Nucleus accumbens (tissue), 56 donors: ENCODE measurements around the gene LYRM9.
"Not testable (repeated sequence)": the region's sequence is repeated elsewhere in the genome, so short reads cannot be mapped to it uniquely, and the experiment has no call there.

Experiments
- DNase-seq, 56 donors: peaks; one replicate each; lab custom pipeline; 2025; lab: John Stamatoyannopoulos, UW

LYRM9 gene

GRCh38 chr17:27878776-27879562, 14.2 kb downstream of the LYRM9 start:
- DNase-seq = no peak

DNA sequence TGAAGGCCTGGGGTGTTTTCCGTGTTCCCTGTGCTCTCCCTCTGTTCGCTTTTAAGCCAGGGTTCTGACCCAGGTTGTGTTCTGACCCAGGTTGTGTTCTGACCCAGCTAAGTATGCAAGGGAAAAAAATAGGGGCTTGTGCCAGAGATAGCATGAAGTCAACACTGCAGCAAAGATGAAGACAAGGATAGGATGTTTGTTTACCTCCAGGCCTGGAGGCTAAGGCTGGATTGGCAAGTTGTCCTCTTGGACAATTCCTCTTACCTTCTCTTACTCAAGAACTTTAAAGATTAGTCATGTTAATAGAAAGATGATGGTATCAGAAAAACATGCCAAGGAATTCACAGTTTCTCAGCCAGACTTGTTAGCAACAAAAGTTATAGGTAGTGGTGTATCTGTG, 19.4 kb downstream of the LYRM9 start:
- DNase-seq = no peak

- no peak for DNase-seq
Observed at GRCh38 chr17:27873211-27873610, 20.0 kb downstream of the LYRM9 start.

DNA sequence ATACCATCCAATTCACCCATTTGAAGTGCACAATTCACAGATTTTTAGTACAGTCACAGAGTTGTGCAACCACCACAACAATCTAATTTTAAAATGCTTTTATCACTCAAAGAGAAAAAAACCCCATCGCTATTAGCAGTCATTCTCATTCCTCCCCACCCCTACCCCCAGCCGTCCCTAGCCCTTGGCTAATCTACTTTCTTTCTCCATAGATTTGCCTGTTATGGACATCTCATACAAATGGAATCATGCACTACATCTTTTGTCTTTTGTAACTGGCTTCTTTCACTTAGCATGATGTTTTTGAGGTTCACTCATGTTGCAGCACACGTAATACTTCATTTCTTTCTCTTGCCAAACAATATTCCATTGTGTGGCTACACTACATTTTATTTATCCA, 20.4 kb downstream of the LYRM9 start:
- DNase-seq = no peak

DNA sequence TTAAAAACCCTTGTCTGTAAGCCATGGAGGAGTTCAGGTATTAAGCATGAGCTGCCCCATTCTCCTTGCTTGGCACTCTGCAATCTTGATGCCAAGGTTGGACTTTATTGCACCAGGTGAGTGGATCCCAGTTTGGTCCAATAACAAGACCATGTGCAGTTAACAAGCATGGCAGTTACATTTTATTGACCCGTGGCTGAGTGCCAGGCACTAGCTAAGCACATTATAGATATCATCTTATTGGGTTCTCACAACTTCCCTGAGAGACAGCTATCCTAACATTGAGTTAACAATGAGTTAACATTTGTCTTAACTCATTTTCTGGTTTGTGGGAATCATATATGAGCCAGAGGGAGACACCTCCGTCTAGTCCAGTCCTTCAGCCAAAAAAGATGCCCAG, 21.8 kb downstream of the LYRM9 start:
- DNase-seq = no peak

GRCh38 chr17:27870345-27870744, 22.8 kb downstream of the LYRM9 start:
- DNase-seq = no peak

DNA sequence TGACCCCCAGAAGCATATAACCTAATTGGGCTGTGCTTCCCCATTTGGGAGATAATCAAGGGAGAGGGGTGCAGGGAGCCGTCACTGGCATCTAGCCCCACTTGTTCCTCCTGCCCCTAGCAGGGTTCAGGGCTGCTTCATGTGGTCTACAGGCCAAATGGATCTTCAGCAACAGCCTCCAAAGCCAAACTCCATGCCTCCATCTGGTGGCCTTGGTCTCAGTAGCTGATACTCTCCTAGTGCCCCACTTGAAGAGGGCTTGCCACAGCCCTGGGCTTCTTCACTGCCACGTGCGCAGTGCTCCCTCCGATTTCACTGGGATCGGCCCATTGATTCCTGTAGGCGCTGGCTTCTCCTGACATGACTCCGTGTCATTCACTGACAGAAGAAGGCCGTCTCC, 24.6 kb downstream of the LYRM9 start:
- DNase-seq = no peak

- no peak for DNase-seq
Observed at GRCh38 chr17:27862840-27863239, 30.3 kb downstream of the LYRM9 start.

GRCh38 chr17:27862004-27862403, 31.2 kb downstream of the LYRM9 start:
- DNase-seq = no peak

DNA sequence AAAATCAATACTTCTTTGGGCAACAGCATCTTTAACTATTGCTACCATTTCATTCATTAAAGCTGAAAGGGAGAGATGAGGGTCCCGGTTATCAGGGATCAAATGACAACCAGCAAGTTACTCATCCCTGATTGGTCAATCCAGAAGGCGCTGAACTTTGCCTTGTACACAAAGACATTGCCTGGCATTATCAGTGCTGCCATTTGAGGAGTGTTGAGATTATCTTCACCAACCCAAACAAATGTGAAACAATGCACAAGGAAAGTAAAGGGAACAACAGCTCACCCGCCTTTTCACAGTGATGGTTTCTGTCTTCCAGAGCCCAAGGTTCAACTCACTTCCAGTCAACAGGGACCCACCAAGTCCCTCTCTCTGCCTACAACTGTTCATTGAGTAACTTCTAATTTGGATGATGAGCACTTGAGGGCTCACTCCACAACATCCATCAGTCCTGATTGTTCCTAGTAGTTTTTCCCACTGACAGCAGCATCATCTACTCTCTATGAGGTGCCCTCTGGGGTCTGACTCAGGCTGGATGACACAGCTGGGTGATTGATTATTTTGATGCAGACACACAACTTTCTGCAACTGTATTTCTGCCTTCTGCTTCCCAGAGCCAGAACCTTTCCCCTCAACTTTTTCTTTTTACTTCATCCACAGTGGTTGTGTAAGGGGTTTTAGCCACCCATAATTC, 32.0 kb downstream of the LYRM9 start:
- no peak for DNase-seq

- no peak for DNase-seq
Observed at GRCh38 chr17:27858621-27859305, 34.4 kb downstream of the LYRM9 start.

DNA sequence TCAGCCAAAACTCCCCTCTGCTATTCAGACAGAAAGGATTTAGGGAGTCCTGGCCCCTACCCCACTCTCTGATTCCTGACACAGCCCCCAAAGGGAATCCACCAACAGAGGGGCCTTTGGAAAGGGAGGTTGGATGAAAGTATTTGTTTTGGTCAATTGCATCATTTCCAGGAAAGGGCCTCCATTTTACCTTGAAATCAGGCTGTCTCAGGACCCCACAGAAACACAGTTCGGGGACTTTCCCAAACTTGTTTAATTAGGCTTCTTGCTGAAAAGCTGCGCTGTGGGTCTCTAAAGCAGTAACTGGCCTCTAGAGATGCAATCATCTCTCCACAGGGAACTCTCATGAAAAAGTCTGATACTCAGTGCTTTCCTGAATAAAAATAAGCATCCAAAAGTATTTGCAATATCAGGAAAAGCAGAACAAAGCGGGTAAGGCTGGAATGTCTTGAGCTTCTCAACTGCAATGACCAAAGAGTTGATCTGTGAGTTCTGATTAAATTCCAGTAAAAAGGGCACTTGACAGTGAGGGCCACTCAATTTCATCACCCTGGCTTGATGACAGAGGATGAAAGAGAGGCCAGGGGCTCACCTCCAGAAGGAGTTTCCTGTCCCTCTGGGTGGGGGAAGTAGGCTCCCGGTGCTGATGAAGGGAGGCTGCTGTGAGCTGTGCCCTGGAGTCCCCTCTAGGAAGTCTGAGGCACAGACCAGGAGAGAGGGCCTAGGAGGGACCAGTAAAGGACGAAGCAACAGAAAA, 36.3 kb downstream of the LYRM9 start:
- no peak for DNase-seq

- DNase-seq = no peak
Observed at GRCh38 chr17:27855454-27855853, 37.7 kb downstream of the LYRM9 start.

GRCh38 chr17:27854163-27854562, 39.0 kb downstream of the LYRM9 start:
- DNase-seq = no peak

DNA sequence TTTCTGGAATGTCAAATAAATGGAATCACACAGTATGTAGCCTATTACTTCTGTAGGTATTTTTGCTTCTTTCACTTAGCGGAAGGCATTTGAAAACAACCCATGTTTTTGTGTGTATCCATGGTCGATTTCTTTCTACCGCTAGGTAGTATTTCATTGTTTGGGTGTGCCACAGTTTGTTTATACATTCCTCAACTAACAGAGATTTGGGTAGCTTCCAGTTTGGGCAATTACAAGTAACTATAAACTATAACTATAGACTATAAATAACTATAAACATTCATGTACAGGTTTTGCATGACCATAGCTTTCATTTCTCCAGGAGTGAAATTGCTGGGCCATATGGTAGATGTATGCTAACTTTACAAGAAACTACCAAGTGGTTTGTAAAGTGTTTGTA, 40.1 kb downstream of the LYRM9 start:
- no peak for DNase-seq

DNA sequence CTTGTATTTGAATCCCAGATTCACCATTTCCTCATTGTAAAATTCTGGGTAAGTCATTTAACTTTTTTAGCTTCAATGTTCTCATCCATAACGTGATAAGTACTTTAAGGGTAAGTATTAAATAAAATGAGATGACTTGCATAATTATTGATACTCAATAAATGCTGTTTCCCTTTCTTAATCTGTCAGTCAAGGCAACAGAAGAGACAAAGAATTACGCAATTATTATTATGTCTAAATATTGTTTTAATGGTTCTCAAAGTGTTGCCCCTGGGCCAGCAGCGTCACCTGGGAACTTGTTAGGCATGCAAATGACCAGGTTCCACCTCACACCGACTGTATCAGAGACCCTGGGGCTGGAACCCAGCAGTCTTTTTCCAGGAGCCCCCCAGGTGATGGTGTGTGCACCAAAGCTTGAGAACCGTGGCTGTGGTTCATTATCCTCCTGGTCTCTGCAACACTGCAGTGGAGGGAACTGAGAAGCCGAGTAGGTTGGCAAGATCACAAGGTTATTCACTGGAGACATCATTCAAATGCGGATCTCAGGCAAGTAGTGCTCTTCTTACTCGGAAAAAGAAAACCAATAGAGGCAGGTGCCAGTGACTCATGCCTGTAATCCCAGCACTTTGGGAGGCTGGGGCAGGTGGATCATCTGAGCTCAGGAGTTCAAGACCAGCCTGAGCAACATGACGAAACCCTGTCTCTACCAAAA, 43.5 kb downstream of the LYRM9 start:
- no peak for DNase-seq

- no peak for DNase-seq
Observed at GRCh38 chr17:27848931-27849330, 44.2 kb downstream of the LYRM9 start.

GRCh38 chr17:27846808-27847307, 46.3 kb downstream of the LYRM9 start:
- not testable (repeated sequence) for DNase-seq

- DNase-seq = no peak
Observed at GRCh38 chr17:27846042-27846655, 47.0 kb downstream of the LYRM9 start.
